Muscle layer of colon (tissue), 2 donors: Measurements from ENCODE around the gene ARNT2.

Source experiments
- H3K27ac ChIP-seq: one replicate; pipeline ENCODE4 v1.7.0; 2013; ENCODE audit warnings: low read depth, mild to moderate bottlenecking, low read length, moderate library complexity
- H3K27me3 ChIP-seq, 2 donors: one replicate each; pipeline ENCODE4 v1.7.0; 2013; ENCODE audit warnings: low read length in 2 of 2, mild to moderate bottlenecking in 2 of 2; ENCODE audit not compliant: insufficient read depth in 2 of 2, control insufficient read depth in 1 of 2
- H3K36me3 ChIP-seq: one replicate; pipeline ENCODE4 v1.7.0; 2013; ENCODE audit warnings: mild to moderate bottlenecking, low read length; ENCODE audit not compliant: insufficient read depth
- H3K4me1 ChIP-seq: one replicate; pipeline ENCODE4 v1.7.0; 2013; ENCODE audit warnings: mild to moderate bottlenecking, low read length; ENCODE audit not compliant: insufficient read depth
- H3K4me3 ChIP-seq, 2 donors: one replicate each; pipeline ENCODE4 v1.7.0; 2013; ENCODE audit warnings: low read length in 2 of 2, low read depth in 1 of 2, mild to moderate bottlenecking in 1 of 2, moderate library complexity in 1 of 2
- H3K9ac ChIP-seq: one replicate; pipeline ENCODE4 v1.7.0; 2013; ENCODE audit warnings: low read length
- H3K9me3 ChIP-seq: one replicate; pipeline ENCODE4 v1.7.0; 2013; ENCODE audit warnings: mild to moderate bottlenecking, low read length
- donor health status: abdominal sarcoma.
- donor health status: Adenocarcinoma of cecum.

Gene ARNT2

GRCh38 chr15:80458580-80458979 is 54.4 kb downstream of the ARNT2 start:
- H3K36me3 ChIP-seq: no peaks in the 10 kb centered on the region
- H3K4me3 ChIP-seq: no peak overlapping the region
- H3K27ac ChIP-seq: no peak overlapping the region
- H3K4me1 ChIP-seq: no peaks in the 10 kb centered on the region
- H3K9ac ChIP-seq: no peak overlapping the region
- H3K9me3 ChIP-seq: no peaks in the 10 kb centered on the region
- no peaks in the 10 kb centered on the region for H3K27me3 ChIP-seq

- no peaks in the 10 kb centered on the region for H3K36me3 ChIP-seq
- no peak overlapping the region for H3K9ac ChIP-seq
- H3K4me3 ChIP-seq: no peak overlapping the region
- H3K27me3 ChIP-seq: no peaks in the 10 kb centered on the region
- no peak overlapping the region for H3K27ac ChIP-seq
- no peaks in the 10 kb centered on the region for H3K9me3 ChIP-seq
- H3K4me1 ChIP-seq: no peaks in the 10 kb centered on the region
Measured at GRCh38 chr15:80459380-80459779, 55.2 kb downstream of the ARNT2 start.

DNA sequence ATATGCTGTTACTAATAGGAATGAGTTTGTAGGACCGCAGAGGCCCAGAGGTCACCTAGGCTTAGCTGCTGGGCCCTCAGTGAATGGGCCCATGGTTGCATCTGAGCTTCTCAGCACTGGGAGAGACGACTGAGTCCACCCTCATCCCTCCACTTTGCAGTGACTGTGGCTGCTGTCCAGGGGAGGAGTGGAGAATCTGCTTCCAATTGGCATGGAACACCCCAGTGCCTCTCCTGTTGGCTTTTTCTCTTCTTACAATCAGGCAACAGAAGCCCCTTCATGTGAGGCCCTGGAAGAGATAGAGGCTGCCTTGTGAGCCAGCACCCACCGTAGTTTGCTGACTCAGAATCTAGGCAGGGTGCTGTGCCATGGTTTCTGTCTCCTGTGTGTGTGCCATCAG is 55.6 kb downstream of the ARNT2 start:
- H3K9me3 ChIP-seq: no peaks in the 10 kb centered on the region
- H3K27me3 ChIP-seq: no peaks in the 10 kb centered on the region
- H3K27ac ChIP-seq: no peak overlapping the region
- no peaks in the 10 kb centered on the region for H3K4me1 ChIP-seq
- no peaks in the 10 kb centered on the region for H3K36me3 ChIP-seq
- H3K9ac ChIP-seq: no peak overlapping the region
- H3K4me3 ChIP-seq: no peak overlapping the region

DNA sequence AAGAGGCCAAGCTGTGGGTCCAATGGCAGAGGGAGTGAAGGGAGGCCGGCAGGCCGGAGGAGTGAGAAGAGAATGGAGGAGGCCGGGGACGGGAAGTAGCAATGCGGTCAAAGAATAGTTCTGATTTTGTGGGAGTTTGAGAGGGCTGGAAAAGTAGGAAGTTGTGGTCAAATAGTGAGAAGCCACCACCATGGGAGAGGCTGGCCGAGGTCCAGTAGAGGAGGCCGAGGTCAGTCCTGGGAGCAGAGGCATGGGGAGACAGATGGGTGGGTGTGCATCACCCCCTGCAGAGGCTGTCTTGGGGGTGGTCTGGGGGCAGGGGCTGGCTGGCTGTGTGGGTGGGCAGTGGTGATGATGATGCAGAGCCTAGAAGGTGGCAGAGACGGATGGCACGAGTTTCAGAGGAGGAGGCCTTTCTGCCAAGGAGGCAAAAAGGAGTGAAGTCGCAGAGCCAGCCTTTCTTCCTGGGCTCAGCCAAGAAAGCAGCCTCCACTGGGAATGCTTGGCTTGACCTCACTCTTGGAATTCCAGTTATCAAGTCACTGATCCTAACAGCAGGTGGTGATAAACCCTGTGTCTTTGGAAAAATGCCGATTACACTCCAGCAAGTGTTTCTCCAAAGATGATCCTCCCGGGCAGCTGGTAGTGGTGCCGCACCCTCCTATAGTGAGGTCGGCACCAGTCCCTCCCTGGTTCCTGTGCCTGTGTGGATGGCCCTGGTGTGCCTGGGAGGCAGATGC is 57.3 kb downstream of the ARNT2 start:
- Histone ChIP-seq H3K9me3 (no peaks in the 10 kb centered on the region), H3K27ac (no peak overlapping the region), H3K4me3 (no peak overlapping the region), H3K9ac (no peak overlapping the region), H3K4me1 (no peaks in the 10 kb centered on the region), H3K27me3 (no peaks in the 10 kb centered on the region), H3K36me3 (no peaks in the 10 kb centered on the region)

DNA sequence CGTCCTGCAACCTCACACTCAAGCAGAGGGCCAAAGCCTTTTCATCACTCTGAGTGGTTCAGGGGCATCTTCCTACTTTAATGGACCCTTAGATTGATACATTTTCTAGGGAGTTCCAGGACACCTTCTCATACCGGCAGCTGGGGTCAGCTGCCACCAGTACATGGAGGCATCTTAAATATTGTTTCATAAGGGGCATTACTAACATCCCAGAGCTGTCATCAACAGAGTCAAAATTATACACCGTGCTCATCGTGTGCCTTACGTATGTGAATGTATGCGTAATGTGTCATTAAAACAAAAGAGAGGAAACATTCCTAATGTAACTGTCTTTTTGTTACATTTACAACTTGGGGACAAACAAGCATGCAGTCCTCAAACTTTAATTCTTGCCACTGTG is 57.9 kb downstream of the ARNT2 start:
- Histone ChIP-seq H3K9ac (no peak overlapping the region), H3K4me3 (no peak overlapping the region), H3K4me1 (no peaks in the 10 kb centered on the region), H3K9me3 (no peaks in the 10 kb centered on the region), H3K27me3 (no peaks in the 10 kb centered on the region), H3K36me3 (no peaks in the 10 kb centered on the region), H3K27ac (no peak overlapping the region)

GRCh38 chr15:80462836-80463512 is 58.8 kb downstream of the ARNT2 start:
- Histone ChIP-seq H3K27ac (no peak overlapping the region), H3K36me3 (no peaks in the 10 kb centered on the region), H3K4me1 (no peaks in the 10 kb centered on the region), H3K9ac (no peak overlapping the region), H3K4me3 (no peak overlapping the region), H3K27me3 (no peaks in the 10 kb centered on the region), H3K9me3 (no peaks in the 10 kb centered on the region)

GRCh38 chr15:80464951-80465625 is 60.9 kb downstream of the ARNT2 start:
- no peak overlapping the region for H3K27ac ChIP-seq
- no peaks in the 10 kb centered on the region for H3K4me1 ChIP-seq
- H3K9ac ChIP-seq: no peak overlapping the region
- no peaks in the 10 kb centered on the region for H3K27me3 ChIP-seq
- no peaks in the 10 kb centered on the region for H3K9me3 ChIP-seq
- no peak overlapping the region for H3K4me3 ChIP-seq
- H3K36me3 ChIP-seq: no peaks in the 10 kb centered on the region

DNA sequence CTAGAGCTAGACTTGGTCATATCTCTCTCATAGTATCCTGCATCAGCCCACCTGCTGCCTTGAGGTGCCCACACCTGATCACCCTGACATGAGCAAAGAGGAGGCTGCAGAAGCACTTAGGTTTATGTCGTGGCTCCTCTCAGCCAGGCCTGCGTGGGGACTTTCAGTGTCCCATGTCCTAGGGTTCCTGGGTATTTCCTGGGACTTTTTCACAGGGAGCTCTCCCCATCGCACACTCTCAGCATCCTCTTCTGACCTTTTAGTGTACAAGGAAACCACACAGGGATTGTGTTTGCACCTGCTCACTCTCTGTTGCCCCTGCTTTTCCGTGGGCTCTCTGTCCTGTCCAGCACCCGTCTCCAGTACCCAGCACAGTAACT is 61.4 kb downstream of the ARNT2 start:
- no peak overlapping the region for H3K4me3 ChIP-seq
- no peaks in the 10 kb centered on the region for H3K27me3 ChIP-seq
- no peaks in the 10 kb centered on the region for H3K4me1 ChIP-seq
- no peaks in the 10 kb centered on the region for H3K9me3 ChIP-seq
- H3K9ac ChIP-seq: no peak overlapping the region
- H3K27ac ChIP-seq: no peak overlapping the region
- peaks cover 2% of the 10 kb centered on the region for H3K36me3 ChIP-seq

GRCh38 chr15:80466543-80466942 is 62.4 kb downstream of the ARNT2 start:
- Histone ChIP-seq H3K27ac (no peak overlapping the region), H3K9me3 (no peaks in the 10 kb centered on the region), H3K9ac (no peak overlapping the region), H3K4me1 (no peaks in the 10 kb centered on the region), H3K4me3 (no peak overlapping the region), H3K36me3 (peaks cover 6% of the 10 kb centered on the region), H3K27me3 (no peaks in the 10 kb centered on the region)

DNA sequence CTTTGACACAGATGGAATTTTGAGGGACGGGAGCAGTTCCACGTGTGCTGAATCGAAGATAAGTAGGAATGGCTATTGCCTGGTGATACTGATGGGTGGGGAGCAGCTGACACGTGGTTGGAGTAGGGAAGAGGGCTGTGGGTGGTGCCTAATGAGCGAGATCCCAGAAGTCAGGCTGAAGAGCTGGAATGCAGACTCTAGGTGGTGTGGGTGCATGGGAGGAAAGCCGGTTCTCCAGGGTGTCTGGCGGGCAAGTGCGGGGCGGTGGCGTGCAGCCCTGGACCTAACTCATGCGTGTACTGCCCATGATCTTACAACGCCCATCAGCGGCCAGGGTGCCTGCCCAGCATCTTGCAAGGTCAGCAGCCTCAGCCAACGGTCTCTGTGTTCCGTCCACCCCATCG is 63.1 kb downstream of the ARNT2 start:
- no peak overlapping the region for H3K9ac ChIP-seq

GRCh38 chr15:80468796-80469195 is 64.6 kb downstream of the ARNT2 start:
- Histone ChIP-seq H3K4me3 (no peak overlapping the region), H3K27me3 (no peaks in the 10 kb centered on the region), H3K9ac (no peak overlapping the region), H3K4me1 (no peaks in the 10 kb centered on the region), H3K9me3 (no peaks in the 10 kb centered on the region), H3K36me3 (peaks cover 12% of the 10 kb centered on the region), H3K27ac (no peak overlapping the region)

More for the DNA sequence above, 63.1 kb downstream of the ARNT2 start:
- Histone ChIP-seq H3K27ac (no peak overlapping the region), H3K36me3 (peaks cover 6% of the 10 kb centered on the region), H3K4me3 (no peak overlapping the region), H3K4me1 (no peaks in the 10 kb centered on the region), H3K27me3 (no peaks in the 10 kb centered on the region), H3K9me3 (no peaks in the 10 kb centered on the region)
